HG03103 (cell line): ENCODE measurements around the gene TARDBP.
"Not testable (repeated sequence)": the region's sequence is repeated elsewhere in the genome, so short reads cannot be mapped to it uniquely, and the experiment has no call there.

Experiments
- ATAC-seq: cut with Tn5 transposase; IDR thresholded peaks from one replicate; pipeline ENCODE4 v1.9.1; 2021; ENCODE audit warnings: low read depth; ENCODE audit not compliant: unreplicated experiment

TARDBP gene

DNA sequence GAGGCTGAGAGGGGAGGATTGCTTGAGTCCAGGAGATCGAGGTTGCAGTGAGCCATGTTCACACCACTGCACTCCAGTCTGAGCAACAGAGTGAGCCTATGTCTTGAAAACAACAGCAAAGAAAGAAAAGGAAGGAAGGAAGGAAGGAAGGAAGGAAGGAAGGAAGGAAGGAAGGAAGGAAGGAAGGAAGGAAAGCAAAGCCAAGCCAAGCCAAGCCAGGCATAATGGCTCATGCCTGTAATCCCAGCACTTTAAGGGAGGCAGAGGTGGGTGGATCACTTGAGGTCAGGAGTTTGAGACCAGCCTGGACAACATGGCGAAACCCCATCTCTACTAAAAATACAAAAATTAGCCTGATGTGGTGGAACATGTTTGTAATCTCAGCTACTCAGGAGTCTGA, 20.4 kb upstream of the TARDBP start:
- not testable (repeated sequence) for ATAC-seq

DNA sequence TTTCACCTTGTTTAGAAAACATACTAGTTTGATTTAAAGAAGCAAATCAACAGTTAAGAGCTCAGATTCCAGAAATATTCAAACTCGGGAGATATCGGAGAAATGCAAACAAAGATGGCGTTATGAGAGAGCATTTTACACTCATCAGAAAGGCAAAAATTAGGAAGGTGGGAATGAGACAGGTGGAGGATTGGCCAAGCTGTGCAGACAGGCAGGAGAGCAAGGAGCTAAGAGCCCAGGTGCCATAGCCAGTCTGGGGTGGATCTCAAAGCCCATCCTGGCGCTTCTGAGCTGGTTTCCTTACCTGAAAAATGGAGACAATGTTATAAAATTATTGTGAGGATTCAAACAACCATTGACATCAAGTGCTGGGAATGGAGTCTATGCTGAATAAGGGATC, 19.6 kb upstream of the TARDBP start:
- ATAC-seq = no peak

DNA sequence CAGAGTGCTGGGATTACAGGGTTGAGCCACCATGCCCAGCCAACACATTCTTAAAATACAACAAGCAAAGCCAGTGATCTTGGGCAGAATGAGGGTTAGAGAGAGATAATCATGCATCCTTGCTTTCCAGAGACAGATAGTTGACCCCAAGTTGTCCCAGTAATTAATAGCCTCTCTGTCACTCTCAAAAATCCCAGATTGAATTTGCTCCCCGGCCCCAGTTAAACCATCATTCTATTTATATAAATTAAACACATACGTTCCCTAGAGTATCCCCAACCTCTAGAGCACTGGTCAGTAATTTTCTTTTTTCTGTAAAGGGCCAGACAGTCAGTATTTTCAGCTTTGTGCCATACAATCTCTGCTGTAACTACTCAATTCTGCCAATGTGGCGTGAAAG, 16.4 kb upstream of the TARDBP start:
- no peak for ATAC-seq

DNA sequence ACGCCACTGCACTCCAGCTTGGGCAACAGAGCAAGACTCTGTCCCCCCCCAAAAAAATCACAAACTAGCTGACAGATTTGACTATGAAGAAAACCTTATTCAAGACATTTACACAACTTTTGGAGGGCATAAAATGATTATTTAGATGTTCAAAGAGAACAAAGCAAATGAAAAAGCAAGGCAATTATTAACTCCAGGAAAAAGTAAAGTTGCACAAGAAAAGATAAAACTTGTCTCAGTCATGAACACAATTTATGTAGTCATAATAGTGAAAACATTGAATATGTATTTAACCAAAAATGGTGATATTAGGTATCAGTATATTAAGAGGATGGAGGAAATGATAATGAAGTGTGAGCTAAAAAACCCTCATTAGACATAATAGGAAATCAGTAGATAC, 11.9 kb upstream of the TARDBP start:
- no peak for ATAC-seq

DNA sequence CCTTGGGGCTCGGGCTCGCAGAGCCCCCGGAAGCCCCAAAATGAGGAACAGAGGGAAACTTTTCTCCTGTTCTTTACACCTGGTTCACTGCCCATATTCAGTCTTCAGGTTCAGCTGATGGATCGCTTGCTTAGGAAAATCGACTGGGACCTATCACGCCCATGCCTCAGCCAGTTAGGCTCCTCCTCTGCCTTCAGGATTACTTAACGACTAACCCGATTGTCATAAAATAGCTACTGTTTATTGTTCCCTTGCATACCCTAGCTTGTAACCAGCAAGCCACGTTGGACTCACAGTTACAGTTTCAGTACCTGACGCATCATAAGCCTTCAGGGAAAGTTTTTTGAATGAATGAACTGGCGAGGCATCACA, 692 bp downstream of the TARDBP start:
- no peak for ATAC-seq

DNA sequence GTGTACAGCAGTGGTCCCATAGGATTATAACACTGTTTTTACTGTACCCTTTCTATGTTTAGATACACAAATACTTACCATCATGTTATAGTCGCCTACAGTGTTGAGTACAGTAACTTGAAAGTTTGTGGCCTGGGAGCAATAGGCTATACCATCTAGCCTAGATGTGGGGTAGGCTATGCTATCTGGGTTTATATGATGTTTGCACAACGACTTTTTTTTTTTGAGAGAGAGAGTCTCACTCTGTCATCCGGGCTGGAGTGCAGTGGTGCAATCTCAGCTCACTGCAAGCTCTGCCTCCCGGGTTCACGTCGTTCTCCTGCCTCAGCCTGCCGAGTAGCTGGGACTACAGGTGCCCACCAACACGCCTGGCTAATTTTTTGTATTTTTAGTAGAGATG, 6.9 kb downstream of the TARDBP start:
- ATAC-seq = not testable (repeated sequence)

DNA sequence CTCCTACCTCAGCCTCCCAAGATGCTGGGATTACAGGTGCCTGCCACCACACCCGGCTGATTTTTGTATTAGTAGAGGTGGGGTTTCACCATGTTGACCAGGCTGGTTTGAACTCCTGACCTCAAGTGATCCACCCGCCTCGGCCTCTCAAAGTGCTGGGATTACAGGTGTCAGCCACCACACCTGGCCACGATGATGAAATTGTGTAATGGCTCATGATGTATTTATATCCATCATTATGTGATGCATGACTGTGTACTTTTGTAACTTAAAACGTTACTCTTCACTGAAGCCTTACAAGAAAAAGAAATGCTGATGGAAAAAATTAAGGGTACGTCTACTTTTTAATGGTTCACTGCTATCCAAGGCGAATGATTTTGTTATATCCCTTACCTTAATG, 7.5 kb downstream of the TARDBP start:
- no peak for ATAC-seq

DNA sequence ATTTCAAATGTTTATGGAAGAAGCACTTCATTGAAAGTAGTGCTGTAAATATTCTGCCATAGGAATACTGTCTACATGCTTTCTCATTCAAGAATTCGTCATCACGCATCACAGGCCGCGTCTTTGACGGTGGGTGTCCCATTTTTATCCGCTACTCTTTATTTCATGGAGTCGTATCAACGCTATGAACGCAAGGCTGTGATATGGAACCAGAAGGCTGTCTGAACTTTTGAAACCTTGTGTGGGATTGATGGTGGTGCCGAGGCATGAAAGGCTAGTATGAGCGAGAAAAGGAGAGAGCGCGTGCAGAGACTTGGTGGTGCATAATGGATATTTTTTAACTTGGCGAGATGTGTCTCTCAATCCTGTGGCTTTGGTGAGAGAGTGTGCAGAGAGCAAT, 10.7 kb downstream of the TARDBP start:
- ATAC-seq = no peak

DNA sequence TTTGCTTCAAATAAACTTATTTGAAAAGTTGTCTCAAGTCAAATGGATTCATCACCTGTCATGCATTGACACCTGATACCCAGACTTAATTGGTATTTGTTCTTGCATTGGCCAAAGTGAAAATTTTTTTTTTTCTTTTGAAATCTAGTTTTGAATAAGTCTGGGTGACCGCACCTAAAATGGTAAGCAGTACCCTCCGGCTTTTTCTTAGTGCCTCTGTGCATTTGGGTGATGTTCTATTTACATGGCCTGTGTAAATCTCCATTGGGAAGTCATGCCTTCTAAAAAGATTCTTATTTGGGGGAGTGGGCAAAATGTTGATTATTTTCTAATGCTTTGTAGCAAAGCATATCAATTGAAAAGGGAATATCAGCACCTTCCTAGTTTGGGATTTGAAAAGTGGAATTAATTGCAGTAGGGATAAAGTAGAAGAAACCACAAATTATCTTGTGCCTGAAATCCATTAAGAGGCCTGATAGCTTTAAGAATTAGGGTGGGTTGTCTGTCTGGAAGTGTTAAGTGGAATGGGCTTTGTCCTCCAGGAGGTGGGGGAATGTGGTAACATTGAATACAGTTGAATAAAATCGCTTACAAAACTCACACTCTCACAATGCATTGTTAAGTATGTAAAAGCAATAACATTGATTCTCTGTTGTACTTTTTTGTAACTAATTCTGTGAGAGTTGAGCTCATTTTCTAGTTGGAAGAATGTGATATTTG, 11.9 kb downstream of the TARDBP start:
- ATAC-seq = no peak

DNA sequence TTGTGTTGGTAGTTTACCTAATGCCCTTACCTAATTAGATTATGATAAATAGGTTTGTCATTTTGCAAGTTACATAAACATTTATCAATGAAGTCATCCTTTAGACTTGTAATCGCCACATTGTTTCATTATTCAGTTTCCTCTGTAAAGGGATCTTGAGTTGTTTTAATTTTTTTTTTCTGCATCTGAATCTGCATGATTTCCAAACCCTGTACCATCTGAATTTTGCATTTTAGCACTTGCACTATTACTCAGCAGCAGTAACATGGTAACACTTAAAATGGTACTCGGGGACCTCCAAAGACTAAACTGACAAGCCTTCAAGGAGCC, 12.4 kb downstream of the TARDBP start:
- ATAC-seq = no peak

DNA sequence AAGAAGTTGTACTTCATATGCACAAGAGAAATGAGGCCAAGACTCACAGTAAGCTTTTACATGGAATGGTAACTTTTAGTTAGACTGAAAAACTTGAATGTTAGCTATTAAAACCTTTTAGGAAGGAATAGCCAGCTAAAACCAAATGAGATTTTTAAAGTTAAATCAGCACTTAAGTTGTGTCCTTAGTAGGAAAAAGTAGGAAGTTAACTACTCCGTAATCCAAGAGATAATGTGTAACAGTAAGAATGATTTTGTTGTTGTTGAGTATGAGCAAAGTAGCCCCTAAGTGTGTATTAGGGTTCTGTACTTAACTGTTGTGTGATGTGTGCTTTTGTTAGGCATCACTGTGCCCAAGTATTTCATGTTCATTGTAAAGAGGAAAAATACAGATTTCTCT, 13.2 kb downstream of the TARDBP start:
- ATAC-seq = no peak

DNA sequence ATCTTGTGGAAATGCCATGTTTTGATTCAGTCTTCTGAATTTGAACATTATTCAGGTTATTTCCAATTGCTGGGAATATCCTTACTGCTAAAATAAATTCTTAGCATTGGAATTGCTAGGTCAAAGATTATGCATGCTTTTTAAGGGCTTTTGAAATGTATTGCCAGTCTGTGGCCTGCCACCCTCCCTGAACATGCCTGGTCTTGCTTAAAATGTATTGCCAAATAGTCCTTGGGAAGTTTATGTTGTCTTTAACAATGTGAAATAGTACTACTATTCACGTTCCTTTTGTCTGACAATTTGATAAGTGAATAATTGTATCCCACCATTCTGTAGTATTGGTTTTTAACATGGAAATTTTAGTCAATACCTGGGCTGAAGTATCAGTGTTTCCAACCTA, 13.6 kb downstream of the TARDBP start:
- ATAC-seq = no peak

DNA sequence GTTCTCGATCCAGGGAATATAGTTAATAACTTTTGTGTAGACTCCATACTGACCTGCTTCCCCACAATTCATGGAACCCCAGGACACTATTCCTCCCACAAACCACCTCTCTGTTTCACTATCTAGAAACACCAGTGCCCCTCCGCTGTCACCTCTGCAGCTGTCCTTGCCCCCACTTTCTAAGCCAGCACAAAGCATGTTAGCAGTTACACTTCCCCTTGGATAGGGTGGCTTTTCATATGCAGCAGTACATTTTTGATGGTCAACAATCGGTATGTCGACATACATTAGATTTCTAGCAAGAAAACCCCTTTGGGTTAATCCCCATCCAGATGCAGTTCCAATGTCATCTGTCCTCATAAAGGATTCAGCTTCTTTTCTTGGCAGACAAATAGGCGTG, 14.4 kb downstream of the TARDBP start:
- no peak for ATAC-seq

DNA sequence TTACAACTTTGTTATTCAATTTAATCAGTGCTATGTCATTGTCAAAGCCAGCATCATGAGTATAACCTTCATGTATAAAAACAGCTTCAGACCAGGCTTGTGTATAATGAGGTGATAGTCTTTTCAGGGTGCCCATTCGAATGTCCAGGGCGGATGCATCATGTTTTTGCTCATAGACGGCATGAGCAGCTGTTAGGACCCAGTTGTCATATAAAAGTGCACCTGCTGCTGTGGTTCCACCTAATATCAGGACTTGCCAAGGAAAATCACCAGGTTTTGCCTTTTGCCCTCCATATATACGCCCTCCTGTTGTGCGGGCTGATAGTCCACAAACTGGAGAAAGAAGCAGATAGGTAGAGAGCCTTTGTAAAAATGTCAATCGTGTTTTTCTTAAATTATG, 14.9 kb downstream of the TARDBP start:
- ATAC-seq = no peak

DNA sequence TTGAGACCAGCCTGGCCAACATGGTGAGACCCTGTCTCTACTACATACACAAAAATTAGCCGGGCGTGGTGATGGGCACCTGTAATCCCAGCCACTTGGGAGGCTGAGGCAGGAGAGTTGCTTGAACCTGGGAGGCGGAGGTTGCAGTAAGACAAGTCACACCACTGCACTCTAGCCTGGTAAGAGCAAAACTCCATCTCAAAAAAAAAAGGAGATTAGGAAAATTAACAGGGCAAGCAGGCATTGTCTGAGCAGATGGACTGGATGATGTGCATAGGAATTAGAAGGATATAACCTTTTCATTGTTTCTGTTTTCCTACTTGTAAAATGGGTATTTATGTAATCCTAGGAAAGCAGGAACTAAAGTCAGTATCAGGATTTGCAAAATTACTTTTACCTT, 15.6 kb downstream of the TARDBP start:
- ATAC-seq = no peak

DNA sequence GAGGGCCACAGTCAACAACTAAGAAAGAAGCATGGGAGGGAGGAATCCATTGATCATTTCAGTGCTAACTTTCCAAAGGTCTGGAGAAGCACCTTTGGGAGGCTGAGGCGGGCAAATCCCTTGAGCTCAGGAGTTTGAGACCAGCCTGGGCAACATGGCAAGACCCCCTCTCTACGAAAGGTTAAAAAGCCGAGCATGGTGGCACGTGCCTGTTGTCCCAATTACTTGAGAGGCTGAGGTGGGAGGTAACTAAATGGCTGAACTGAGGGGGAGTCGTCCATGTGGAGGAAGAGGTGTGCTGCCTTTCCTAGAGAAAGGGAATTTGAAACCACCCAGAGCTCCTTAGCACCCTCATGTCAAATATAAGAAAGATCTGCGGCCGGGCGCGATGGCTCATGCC, 18.4 kb downstream of the TARDBP start:
- ATAC-seq = no peak

DNA sequence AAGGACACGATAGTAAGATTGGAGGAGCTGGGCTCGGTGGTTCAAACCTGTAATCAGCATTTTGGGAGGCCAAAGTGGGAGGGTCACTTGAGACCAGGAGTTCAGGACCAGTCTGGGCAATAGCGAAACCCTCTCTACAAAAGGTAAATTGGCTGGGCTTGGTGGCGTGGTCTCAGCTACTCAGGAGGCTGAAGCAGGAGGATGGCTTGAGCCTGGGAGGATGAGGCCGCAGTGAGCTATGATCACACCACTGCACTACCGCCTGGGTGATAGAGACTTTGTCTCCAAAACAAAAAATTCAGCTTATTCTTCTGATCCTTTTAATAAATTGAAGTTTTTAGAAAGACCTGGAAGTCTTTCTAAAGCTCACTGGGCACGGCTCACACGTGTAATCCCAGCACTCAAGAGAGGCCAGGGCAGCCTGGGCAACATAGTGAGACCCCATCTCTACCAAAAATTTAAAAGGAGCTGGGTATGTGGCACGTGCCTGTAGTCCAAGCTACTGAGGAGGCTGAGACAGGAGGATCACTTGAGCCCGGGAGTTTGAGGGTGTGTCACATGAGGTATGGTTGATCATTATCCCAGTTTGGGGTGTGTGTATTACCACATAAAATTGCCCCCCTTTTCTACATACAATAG, 19.3 kb downstream of the TARDBP start:
- no peak for ATAC-seq

DNA sequence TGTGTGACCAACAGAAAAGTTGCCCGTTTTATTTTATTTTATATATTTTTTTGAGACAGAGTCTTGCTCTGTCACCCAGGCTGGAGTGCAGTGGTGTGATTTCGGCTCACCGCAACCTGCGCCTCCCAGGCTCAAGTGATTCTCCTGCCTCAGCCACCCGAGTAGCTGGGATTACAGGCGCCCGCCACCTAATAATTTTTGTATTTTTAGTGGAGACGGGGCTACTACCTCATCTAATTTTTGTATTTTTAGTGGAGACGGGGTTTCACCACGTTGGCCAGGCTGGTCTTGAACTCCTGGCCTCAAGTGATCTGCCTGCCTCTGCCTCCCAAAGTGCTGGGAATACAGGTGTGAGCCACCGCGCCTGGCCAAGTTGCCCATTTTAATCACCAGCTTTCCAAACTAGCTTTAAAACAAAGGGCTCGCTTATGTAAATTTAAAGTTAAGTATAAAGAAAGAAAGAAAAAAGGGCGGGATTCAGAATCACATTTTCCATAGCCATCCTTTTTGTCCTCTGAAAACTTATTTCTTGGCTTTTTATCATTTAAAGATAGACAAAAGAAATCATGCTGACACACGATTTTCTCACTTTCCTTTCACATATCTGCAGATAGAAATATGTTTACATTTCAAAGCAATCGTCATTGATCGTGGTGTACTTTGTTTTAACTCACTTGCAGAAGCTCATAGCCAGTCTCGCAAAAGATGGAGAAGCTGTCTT, 24.7 kb downstream of the TARDBP start:
- ATAC-seq = not testable (repeated sequence)

DNA sequence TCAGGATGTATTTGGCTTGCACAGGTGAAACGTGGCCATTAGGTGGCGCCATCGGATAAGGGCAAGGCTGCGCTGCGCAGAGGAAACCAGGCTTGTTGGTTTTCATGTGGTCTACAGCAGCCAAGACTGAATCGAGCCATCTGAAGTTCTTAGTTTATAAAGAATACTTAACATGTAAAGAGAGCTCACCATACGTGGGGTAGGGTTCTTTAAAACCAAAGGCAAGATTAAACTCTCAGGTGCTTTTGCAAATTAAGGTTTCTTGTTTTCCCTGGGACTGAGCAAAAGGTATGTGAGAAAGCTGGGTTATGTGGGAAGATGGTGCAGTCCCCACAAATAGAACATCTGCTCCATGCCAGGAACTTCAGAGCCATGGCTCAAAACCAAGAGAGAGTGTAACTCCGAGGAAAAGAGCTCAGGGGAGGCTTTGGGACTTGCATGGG, 25.3 kb downstream of the TARDBP start:
- no peak for ATAC-seq

DNA sequence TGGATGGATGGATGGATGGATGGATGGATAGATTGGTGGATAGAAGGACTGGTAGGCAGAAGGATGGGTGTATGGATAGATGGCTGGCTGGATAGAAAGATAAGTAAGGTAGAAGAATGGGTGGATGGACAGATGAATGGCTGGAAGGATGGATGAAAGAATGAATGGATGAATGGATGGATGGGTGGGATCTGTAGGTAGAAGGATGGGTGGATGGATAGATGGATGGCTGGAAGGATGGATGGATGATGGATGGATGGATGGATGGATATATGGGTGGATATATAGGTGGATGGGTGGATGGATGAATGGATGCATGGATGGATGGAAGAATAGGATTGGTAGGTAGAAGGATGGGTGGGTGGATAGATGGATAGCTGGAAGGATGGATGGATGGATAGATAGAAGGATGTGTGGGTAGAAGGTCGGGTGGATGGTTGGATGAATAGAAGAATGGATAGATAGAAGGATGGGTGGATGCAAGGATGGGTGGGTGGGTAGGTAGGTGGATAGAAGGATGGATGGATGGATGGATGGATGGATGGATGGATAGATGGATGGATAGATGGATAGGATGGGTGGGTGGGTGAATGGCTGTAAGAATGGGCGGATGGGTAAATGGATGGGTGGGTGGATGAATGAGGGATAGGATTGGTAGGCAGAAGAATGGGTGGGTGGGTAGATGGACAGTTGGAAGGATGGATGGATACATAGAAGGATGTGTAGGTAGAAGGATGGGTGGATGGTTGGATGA, 27.1 kb downstream of the TARDBP start:
- ATAC-seq = no peak

DNA sequence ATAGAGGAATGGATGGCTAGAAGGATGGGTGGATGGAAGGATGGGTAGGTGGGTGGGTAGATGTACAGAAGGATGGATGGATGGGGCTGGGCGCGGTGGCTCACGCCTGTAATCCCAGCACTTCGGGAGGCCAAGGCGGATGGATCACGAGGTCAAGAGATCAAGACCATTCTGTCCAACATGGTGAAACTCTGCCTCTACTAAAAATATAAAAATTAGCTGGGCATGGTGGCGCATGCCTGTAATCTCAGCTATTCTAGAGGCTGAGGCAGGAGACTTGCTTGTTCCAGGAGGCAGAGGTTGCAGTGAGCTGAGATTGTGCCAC, 27.6 kb downstream of the TARDBP start:
- ATAC-seq = not testable (repeated sequence)
